Tibial nerve (tissue), 3 donors: ENCODE measurements around the gene CRYZL1.

ENCODE experiments used
- CTCF ChIP-seq, 5 experiments: fragments of 200-600 bp in 3 of 5; fragments of 450-650 bp in 2 of 5; sonication (generic) in 3 of 5; IDR thresholded peaks; one replicate each; pipeline ENCODE4 v1.5.1; 2016 to 2019; ENCODE audit warnings: antibody characterized with exemption in 5 of 5, mild to moderate bottlenecking in 3 of 5, moderate library complexity in 2 of 5
- POLR2A ChIP-seq, 2 donors: fragments of 450-650 bp; IDR thresholded peaks; one replicate each; pipeline ENCODE4 v1.6.1; 2017; ENCODE audit warnings: antibody characterized with exemption in 2 of 2, mild to moderate bottlenecking in 2 of 2, moderate library complexity in 2 of 2

- TF ChIP-seq CTCF (IDR thresholded peaks at IDR 0.05) = no peak
- TF ChIP-seq POLR2A (IDR thresholded peaks at IDR 0.05) = no peak
Measured at GRCh38 chr21:33550772-33551660, 90.5 kb downstream of the CRYZL1 start.
